GM23248 (cell line): Measurements from ENCODE around the gene TAPBP. TPM values are rescaled to one million over a fixed set of nuclear protein-coding genes. Genes with fewer than 3 reads are reported as not detected.
"Not testable (repeated sequence)": the region's sequence is repeated elsewhere in the genome, so short reads cannot be mapped to it uniquely, and the experiment has no call there.

ENCODE experiments used
- DNase-seq: peaks from one replicate; pipeline ENCODE4 v3.0.0-alpha.2; 2015
- H2AFZ ChIP-seq: fragments of 200-600 bp; sonication (generic); 2 replicates; pipeline ENCODE4 v1.6.1; 2016; ENCODE audit warnings: antibody characterized with exemption
- H3F3A ChIP-seq: fragments of 200-600 bp; sonication (generic); 2 replicates; pipeline ENCODE4 v1.6.1; 2016; ENCODE audit warnings: mild to moderate bottlenecking, antibody characterized with exemption, mixed run types; ENCODE audit not compliant: insufficient read depth
- H3K27ac ChIP-seq: fragments of 200-600 bp; sonication (generic); 2 replicates; pipeline ENCODE4 v1.5.1; 2016; ENCODE audit warnings: mild to moderate bottlenecking
- H3K27me3 ChIP-seq: fragments of 200-600 bp; sonication (generic); replicated peaks from 2 replicates; pipeline ENCODE4 v1.6.1; 2016; ENCODE audit warnings: mild to moderate bottlenecking; ENCODE audit not compliant: insufficient read depth
- H3K36me3 ChIP-seq: fragments of 200-600 bp; sonication (generic); 2 replicates; pipeline ENCODE4 v1.6.1; 2016; ENCODE audit warnings: low read depth, mild to moderate bottlenecking
- H3K4me1 ChIP-seq: fragments of 200-600 bp; sonication (generic); 2 replicates; pipeline ENCODE4 v1.6.1; 2016; ENCODE audit warnings: mild to moderate bottlenecking; ENCODE audit not compliant: insufficient read depth
- H3K4me2 ChIP-seq: fragments of 200-600 bp; sonication (generic); one replicate; pipeline ENCODE4 v1.6.1; 2016; ENCODE audit warnings: mild to moderate bottlenecking; ENCODE audit not compliant: unreplicated experiment
- H3K4me3 ChIP-seq: fragments of 200-600 bp; sonication (generic); 2 replicates; pipeline ENCODE4 v1.5.1; 2016; ENCODE audit warnings: mild to moderate bottlenecking
- H3K79me2 ChIP-seq: fragments of 200-600 bp; sonication (generic); 2 replicates; pipeline ENCODE4 v1.6.1; 2016; ENCODE audit warnings: mild to moderate bottlenecking; ENCODE audit not compliant: insufficient read depth
- H3K9ac ChIP-seq: fragments of 200-600 bp; sonication (generic); 2 replicates; pipeline ENCODE4 v1.6.1; 2016; ENCODE audit warnings: mild to moderate bottlenecking
- H3K9me2 ChIP-seq: fragments of 200-600 bp; sonication (generic); 2 replicates; pipeline ENCODE4 v1.6.1; 2016; ENCODE audit warnings: mixed run types, mild to moderate bottlenecking, moderate library complexity; ENCODE audit not compliant: insufficient read depth
- H3K9me3 ChIP-seq: fragments of 200-600 bp; sonication (generic); one replicate; pipeline ENCODE4 v1.6.1; 2017; ENCODE audit warnings: low read depth
- H4K20me1 ChIP-seq: fragments of 200-600 bp; sonication (generic); 2 replicates; pipeline ENCODE4 v1.6.0; 2016; ENCODE audit not compliant: insufficient read depth
- EZH2 ChIP-seq: fragments of 200-600 bp; sonication (generic); IDR thresholded peaks from 2 replicates; pipeline ENCODE4 v1.6.1; 2018; ENCODE audit warnings: antibody characterized with exemption, mild to moderate bottlenecking; ENCODE audit not compliant: insufficient read depth, poor library complexity, severe bottlenecking
- EZH2phosphoT487 ChIP-seq: fragments of 200-600 bp; sonication (generic); IDR thresholded peaks from 2 replicates; pipeline ENCODE4 v1.6.1; 2018; ENCODE audit warnings: antibody characterized with exemption, moderate library complexity, mild to moderate bottlenecking, low read depth; ENCODE audit not compliant: insufficient read depth
- WGBS, 2 experiments: methylation state at CpG; one replicate each; pipeline ENCODE4 v1.1.6; 2015 to 2017; ENCODE audit warnings: low lambda C conversion rate in 2 of 2, low coverage in 1 of 2; ENCODE audit errors: missing lambda C conversion rate in 2 of 2; 5-methylcytosine and 5-hydroxymethylcytosine counted together
- in situ Hi-C: fragments of 300-500 bp; cut with MboI; formaldehyde crosslinking; loops from 2 replicates; pipeline ENCODE4 v1.15.0; 2020
- polyA plus RNA-seq: library from polyadenylated mRNA; unstranded; fragments of >200 nt; fragmentation: Nextera tagmentation; extraction: Ambion mirVana; gene quantifications from 2 replicates; pipeline ENCODE4 v1.2.1, GENCODE V29; 2016
- total RNA-seq: library from RNA; depleted of rRNA; stranded (reverse); fragments of >200 nt; shearing (Covaris generic); gene quantifications from 2 replicates; pipeline ENCODE4 v1.2.3, GENCODE V29; 2014

The TAPBP gene
- total and polyA plus RNA-seq, 2 experiments from 2014 or later, result 68.7 to 75.8 TPM

DNA sequence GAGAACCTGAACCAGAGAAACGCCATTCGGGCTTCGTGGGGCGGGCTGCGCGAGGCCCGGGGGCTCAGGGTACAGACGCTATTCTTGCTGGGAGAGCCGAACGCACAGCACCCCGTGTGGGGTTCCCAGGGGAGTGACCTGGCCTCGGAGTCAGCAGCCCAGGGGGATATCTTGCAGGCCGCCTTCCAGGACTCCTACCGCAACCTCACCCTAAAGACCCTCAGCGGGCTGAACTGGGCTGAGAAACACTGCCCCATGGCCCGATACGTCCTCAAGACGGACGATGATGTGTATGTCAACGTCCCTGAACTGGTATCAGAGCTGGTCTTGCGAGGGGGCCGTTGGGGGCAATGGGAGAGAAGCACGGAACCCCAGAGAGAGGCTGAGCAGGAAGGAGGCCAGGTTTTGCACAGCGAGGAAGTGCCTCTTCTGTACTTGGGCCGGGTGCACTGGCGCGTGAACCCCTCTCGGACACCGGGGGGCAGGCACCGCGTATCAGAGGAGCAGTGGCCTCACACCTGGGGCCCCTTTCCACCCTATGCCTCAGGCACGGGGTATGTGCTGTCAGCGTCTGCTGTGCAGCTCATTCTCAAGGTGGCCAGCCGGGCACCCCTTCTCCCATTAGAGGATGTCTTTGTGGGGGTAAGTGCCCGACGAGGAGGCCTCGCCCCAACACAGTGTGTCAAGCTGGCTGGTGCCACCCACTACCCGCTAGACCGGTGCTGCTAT lies 36.1 kb downstream of the TAPBP start:
- H4K20me1 ChIP-seq, result peaks cover 4% of the 10 kb centered on the region; the same call in 1 of the 2 replicates
- no peaks in the 10 kb centered on the region for H3K27me3 ChIP-seq
- H3K36me3 ChIP-seq, result peaks cover 41% of the 10 kb centered on the region
- peaks cover 37% of the 10 kb centered on the region for H3K79me2 ChIP-seq
- peaks cover 56% of the 10 kb centered on the region for H3F3A ChIP-seq
- TF ChIP-seq EZH2 (no peak), EZH2phosphoT487 (no peak)
- peak overlapping the region; percentile 40 for H3K27ac ChIP-seq
- no peak overlapping the region for H3K4me2 ChIP-seq
- peak; percentile 19 for DNase-seq
- 70 to 74% methylated on average over 37 to 39 of the region's 39 CpGs for WGBS, 2 experiments
- no peak overlapping the region for H2AFZ ChIP-seq
- no peaks in the 10 kb centered on the region for H3K9me2 ChIP-seq
- H3K4me1 ChIP-seq, result peaks cover 35% of the 10 kb centered on the region
- no peaks in the 10 kb centered on the region for H3K9me3 ChIP-seq
- peak overlapping the region; percentile 61 for H3K4me3 ChIP-seq
- in situ Hi-C loops, result no loop called here
- H3K9ac ChIP-seq, result peak overlapping the region; percentile 88

DNA sequence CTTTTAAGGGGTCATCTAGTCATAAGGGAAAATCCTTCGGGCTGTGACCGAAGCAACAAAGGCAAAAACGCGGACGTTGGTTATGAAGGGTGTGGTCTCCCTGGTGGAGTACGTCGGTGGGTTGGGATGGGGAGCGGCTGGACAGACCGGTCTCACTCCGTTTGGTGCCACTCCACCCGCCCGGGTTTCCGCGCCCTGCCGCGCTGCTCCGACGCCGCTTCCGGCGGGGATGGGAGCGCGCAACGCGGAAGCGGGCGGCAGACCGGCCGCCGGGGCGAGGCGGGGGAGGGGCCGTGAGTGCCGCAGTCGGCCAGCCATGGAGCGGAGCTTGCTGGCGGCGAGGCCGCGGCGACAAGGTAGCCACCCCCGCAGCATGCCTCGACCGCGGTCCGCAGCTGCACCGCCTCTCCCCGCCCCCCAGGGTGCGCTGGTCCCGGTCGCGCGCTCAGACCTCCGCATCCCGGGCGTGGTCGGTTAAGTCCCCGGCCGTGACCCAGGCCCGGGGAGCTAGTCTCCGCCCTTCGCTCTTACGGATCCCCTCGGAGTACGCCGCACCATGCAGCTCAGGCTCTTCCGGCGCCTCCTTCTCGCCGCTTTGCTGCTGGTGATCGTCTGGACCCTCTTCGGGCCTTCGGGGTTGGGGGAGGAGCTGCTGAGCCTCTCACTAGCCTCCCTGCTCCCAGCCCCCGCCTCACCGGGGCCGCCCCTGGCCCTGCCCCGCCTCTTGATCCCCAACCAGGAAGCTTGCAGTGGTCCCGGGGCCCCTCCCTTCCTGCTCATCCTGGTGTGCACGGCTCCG lies 36.8 kb downstream of the TAPBP start, which contains the start of gene B3GALT4:
Gene B3GALT4 (plus strand): TSS at position 260 of the 799 bp plus-strand sequence. CDS start 297 bp downstream, at position 557.
- peaks cover 41% of the 10 kb centered on the region for H3K79me2 ChIP-seq
- no peaks in the 10 kb centered on the region for H3K9me3 ChIP-seq
- in situ Hi-C loops, result no loop called here
- H3K27me3 ChIP-seq, result no peaks in the 10 kb centered on the region
- H3K27ac ChIP-seq, result peak within 1 kb of the TSS; percentile 81
- H3K4me2 ChIP-seq, result peak within 1 kb of the TSS; percentile 98
- H3F3A ChIP-seq, result peaks cover 63% of the 10 kb centered on the region
- H4K20me1 ChIP-seq, result peaks cover 4% of the 10 kb centered on the region; the same call in 1 of the 2 replicates
- peak within 1 kb of the TSS; percentile 88 for H3K9ac ChIP-seq
- H3K4me3 ChIP-seq, result peak within 1 kb of the TSS; percentile 61
- H3K9me2 ChIP-seq, result no peaks in the 10 kb centered on the region
- no peak within 1 kb of the TSS for H2AFZ ChIP-seq
- TF ChIP-seq EZH2, result no peak
- no peak for TF ChIP-seq EZH2phosphoT487
- peaks cover 40% of the 10 kb centered on the region for H3K36me3 ChIP-seq
- peaks cover 35% of the 10 kb centered on the region for H3K4me1 ChIP-seq
- peak; percentile 87 for DNase-seq
- WGBS, 2 experiments, result 3 to 6% methylated on average over 58 to 66 of the region's 80 CpGs

DNA sequence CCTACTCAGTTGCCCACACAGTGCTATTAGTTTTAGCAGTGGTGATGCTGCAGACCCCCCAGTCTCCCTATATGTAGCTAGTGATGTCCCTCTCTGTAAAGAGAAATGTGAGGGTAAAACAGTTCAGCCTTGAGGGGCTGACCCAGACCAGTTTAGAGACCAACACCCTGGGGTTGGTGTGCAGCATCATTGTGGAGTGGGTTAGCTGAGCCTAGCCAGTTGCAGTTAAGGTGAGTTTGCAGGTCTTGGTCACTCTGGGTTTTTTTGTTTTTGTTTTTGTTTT lies 37.4 kb downstream of the TAPBP start:
- H3K4me3 ChIP-seq, result peak overlapping the region; percentile 61
- H3K36me3 ChIP-seq, result peaks cover 40% of the 10 kb centered on the region
- peaks cover 4% of the 10 kb centered on the region; the same call in 1 of the 2 replicates for H4K20me1 ChIP-seq
- no peaks in the 10 kb centered on the region for H3K27me3 ChIP-seq
- H3K4me1 ChIP-seq, result peaks cover 35% of the 10 kb centered on the region
- no peaks in the 10 kb centered on the region for H3K9me2 ChIP-seq
- H3K27ac ChIP-seq, result peak overlapping the region; percentile 40
- TF ChIP-seq EZH2phosphoT487 (no peak), EZH2 (no peak)
- peaks cover 63% of the 10 kb centered on the region for H3F3A ChIP-seq
- in situ Hi-C loops, result no loop called here
- peak; percentile 20 for DNase-seq
- H2AFZ ChIP-seq, result no peak overlapping the region
- H3K4me2 ChIP-seq, result peak overlapping the region; percentile 98
- H3K9ac ChIP-seq, result peak overlapping the region; percentile 88
- no peaks in the 10 kb centered on the region for H3K9me3 ChIP-seq
- peaks cover 43% of the 10 kb centered on the region for H3K79me2 ChIP-seq

DNA sequence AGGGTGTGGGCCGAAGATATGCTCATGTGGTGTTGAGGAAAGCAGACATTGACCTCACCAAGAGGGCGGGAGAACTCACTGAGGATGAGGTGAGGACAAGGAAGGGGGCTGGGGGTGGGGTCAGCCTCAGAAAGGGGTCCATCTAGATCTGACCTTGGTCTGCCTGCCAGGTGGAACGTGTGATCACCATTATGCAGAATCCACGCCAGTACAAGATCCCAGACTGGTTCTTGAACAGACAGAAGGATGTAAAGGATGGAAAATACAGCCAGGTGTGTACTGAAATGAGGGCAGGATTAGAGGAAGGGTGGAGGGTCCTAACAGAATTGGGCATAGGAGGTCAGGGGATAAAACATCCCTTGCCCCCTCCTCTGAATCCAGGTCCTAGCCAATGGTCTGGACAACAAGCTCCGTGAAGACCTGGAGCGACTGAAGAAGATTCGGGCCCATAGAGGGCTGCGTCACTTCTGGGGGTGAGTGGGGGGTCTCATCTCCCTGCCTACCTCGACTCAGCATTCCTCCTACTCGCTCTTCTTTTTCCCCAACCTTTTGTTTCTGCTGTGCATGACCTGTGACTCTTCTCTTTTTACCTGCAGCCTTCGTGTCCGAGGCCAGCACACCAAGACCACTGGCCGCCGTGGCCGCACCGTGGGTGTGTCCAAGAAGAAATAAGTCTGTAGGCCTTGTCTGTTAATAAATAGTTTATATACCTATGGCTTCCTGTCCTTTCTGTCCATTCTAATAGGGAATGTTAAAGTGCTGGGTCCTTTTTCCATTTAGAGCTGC lies 37.9 kb downstream of the TAPBP start:
- DNase-seq, H4K20me1 ChIP-seq, H3K27me3 ChIP-seq, H3K9me3 ChIP-seq, H3K9me2 ChIP-seq, H2AFZ ChIP-seq, in situ Hi-C loops: not testable (repeated sequence)
- H3F3A ChIP-seq, result peaks cover 57% of the 10 kb centered on the region
- peak overlapping the region; percentile 81 for H3K27ac ChIP-seq
- peaks cover 40% of the 10 kb centered on the region for H3K36me3 ChIP-seq
- H3K4me3 ChIP-seq, result peak overlapping the region; percentile 61
- peak overlapping the region; percentile 88 for H3K9ac ChIP-seq
- WGBS, 2 experiments, result 80% methylated on average over 16 of the region's 16 CpGs
- H3K4me1 ChIP-seq, result peaks cover 35% of the 10 kb centered on the region
- H3K4me2 ChIP-seq, result peak overlapping the region; percentile 98
- H3K79me2 ChIP-seq, result peaks cover 47% of the 10 kb centered on the region
